GM03348 (cell line): ENCODE results near the gene PCSK5.

ENCODE experiments used
- DNase-seq: peaks from one replicate; pipeline ENCODE4 v3.0.0; 2012; ENCODE audit warnings: low spot score

Gene PCSK5

DNA sequence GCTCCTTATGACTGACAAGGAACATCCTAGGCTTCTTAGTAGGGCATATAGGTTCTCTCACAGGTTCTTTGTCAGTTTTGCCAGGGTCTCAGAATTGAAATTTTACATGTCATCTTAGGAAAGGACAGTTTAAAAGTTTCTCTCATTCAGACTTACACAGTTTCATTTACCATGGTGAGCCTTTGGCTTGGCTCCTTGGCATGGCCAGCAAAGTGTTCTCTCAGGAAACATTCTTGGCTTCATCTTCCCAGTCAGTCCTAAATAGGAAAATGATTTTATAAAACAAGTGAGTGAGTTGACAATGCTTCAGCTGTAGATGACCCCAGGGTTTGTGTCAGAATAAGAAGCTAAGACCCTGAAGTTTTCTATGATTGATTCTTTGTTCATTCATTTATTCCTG lies 191.6 kb downstream of the PCSK5 start:
- DNase-seq, result no peak

DNA sequence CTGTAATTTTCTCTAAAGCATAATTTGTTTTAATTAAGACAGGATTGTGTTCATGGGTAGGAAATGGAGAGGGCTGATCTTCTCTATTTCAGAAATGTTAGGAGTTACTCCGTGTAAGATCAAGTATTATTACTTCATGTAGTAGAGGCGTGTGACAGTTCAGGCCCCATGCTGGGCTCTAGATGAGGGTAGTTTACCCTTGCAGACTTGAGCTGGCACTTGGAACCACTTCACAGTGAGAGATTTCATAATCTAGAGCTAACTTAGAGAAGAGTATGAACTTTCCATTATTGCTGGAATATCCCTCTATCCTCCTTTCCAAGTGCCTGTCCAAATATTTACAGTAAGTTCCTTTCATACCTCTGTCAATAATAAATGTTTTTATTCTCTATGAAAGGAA lies 195.1 kb downstream of the PCSK5 start:
- no peak for DNase-seq

DNA sequence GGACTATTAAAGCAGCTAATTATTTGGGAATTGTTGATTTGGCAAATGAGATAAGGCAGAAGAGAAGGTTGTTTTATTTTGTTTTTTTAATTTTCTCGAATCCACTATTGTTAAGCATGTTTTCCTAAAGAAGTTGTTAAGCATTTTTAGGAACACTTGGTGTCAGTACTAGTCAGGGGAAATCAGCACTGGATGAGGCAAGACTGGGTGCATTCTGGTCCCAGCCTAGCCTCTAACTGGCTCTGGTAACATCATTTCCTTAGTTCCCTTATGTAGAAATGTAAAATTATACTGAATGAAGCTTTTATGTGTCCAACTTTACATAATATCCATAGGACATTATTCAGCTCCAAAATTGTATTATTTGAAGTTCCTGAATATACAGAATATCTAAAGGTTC lies 196.1 kb downstream of the PCSK5 start:
- no peak for DNase-seq

DNA sequence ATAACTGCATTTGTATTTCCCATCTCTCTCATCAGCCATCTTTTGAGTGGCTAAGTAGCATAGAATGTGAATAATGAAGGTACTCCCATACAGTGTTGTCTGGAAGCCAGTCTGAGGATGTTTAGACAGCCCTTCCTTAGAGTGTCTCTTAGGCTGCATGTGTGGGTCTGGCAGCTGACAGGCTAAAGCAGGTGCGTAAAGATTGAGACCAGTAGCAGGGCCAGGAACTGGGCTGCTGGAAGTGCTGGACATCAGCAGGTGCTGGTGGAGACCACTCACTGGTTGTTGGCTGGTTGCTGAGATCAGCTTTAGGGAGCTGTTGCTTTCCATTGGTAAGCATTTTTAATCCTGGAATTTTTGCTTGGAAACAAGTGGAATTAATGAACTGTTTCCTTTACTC lies 197.5 kb downstream of the PCSK5 start:
- DNase-seq, result no peak

DNA sequence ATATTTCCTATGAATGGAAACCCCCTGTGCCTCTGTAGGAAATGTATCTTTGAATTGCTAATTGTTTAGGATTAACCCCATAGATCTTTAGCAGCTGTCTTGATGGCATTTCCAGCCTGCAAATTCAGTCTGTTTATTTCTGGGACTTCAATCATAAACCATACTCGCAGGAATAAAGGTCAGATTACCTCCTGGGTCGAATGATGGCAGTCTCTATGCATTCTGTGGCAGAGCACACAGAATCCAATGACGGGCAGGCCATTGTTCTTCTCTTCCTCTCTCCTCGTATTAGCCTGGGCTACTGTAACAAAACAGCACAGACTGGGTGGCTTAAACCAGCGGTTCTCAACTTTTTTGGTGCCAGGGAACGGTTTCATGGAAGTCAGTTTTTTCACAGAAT lies 199.9 kb downstream of the PCSK5 start:
- DNase-seq, result no peak

DNA sequence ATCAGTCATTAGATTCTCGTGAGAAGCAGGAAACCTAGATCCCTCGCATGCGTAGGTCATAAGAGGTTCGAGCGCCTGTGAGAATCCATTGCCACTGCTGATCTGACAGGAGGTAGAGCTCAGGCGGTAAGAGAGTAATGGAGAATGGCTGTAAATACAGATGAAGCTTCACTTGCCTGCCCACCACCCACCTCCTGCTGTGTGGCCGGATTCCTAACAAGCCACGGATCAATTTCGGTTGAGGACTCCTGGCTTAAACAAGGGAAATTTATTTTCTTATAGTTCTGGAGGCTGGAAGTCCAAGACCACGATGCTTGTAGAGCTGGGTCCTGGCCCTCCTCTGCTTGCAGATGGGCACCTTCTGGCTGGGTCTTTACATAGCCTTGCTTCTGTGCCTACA lies 200.4 kb downstream of the PCSK5 start:
- no peak for DNase-seq

DNA sequence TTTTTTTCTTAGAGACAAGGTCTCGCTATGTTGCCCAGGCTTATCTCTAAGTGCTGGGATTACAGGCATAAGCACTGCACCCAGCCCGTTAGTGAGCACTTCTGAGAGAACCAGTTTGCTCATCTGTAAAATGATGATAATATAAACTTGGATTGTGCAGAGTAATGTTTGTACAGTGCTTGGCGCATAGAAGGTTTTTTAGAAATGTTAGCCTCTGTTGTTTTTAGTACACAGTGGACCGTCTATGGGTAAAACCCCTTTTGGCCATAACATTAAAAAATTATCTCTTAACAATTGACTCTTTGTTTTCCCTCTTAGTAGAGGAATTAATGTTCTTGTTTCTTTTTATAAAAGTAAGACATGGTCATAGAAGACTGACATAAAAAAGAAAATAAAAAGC lies 202.1 kb downstream of the PCSK5 start:
- DNase-seq, result no peak

DNA sequence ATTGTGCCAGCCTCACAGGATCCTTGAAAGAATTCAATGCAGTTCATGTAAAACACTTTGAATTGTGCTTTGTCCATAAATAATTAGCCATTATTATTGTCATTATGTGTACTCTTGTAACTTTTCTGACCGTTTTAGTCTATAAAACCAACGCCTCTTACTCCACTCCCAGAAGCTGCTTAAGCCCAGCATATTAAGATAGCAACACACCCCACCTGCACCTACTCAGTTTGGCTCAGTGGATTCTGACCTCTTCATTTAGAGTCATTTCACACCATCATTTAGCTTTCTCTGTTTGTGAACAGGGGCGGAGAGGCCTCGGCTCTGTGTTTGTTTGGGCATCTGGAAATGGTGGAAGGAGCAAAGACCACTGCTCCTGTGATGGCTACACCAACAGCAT lies 205.1 kb downstream of the PCSK5 start:
- no peak for DNase-seq

DNA sequence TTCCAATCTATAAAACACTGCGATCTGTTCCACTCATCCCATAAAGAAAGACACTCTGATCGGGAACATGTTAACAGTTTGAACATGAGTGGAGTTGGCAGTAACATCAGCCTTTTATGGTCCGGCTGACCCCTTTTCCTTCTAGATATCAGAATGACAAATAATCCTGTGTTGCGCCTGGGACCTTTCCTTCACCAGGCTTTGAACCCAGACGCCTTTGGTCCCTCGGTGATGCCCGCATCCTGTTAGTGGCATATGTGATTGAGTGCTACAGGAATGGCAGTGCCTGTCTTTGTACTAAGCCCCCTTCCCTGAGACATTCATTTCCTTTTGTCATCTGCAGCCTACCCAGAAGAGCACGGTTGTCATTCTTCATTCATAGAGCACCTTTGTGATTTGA lies 209.0 kb downstream of the PCSK5 start:
- no peak for DNase-seq

DNA sequence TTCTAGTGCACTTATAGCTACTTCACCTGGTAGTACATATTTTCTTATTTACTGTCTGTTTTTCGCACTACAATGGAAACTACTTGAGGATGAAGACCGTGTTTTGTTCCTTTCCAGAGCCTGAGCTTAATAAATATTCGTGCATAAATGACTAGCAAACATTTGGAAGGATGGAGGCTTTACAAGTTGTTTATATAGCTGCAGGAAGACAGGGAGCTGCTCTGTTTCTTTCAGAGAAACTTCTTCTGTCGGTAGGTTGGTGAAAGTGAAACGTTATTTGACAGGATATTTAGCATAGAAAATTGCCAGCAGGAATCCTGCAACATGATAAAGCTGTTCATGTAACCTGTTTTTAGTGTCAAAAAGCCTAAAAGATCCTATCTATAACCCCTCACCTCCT lies 210.6 kb downstream of the PCSK5 start:
- no peak for DNase-seq

DNA sequence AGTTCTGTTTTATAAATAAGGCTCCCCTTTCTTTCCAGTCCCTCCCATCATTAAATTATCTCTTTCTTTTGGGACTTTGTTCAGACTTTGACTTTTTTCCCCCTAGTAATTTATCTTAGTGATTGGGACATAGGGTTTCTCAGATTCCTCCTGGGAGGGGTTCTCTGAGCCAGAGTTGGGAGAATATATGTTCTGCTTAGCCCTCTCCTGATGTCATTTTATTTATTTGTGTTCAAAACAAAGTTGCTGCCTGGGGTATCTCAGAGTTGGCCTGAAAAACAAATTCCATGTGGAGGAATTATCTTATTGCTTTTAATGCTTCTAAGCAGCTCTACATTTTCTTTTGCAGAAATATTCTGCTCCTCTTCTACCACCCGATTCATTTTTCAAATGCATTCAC lies 211.0 kb downstream of the PCSK5 start:
- no peak for DNase-seq

DNA sequence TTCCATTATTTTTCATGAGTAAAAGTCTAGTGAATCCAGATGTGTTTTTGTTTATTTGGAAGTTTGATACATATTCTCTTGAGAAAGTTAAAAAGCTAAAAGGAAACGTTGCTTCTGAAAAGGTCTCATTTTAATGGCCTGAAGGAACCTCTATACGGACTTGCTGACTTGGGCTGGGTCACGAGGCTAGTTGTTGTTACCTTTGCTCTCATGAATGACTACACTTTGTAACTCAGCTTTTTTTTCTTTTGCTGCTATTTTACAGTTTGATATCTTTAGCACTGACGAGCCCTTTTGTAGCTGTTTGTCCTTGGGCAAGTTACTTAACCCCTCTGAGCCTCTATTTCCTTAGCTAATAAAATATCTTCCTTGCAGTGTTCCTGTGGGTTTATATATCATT lies 211.5 kb downstream of the PCSK5 start:
- no peak for DNase-seq

DNA sequence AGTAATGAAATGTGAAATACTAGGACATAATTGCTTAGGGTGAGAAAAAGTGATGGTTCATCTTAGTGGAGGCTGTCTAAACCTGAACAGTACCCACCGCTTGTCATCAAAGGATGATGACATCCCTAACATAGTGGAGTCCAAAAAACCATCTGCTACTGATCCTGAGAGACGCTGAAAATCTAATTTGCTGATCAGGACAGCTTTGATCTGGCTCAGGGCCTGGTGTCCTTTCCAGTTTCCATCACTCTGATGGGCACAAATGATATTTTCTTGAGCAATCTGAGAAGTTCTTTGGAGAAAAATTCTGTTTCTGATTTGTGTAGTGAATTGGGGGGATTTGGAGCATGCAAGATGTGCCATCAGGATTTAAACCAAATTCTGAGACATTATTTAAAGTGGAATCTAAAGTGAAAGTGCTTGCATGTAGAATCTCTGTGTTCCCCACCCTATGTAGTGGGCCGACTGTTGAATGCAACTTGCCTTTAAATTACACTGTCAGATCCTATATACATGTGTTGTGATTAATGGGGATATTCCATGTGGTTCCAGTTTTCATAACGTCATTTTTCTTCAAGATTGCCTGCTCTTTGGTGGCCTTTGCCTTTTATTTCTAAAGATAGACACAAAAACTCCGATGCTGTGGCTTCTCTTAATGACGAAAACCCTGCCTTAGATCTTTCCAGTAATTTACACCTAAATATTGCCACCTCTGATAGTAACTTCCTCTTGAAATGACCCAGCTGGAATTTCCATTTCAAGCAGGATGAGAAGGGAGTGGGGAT lies 213.2 kb downstream of the PCSK5 start:
- DNase-seq, result no peak

DNA sequence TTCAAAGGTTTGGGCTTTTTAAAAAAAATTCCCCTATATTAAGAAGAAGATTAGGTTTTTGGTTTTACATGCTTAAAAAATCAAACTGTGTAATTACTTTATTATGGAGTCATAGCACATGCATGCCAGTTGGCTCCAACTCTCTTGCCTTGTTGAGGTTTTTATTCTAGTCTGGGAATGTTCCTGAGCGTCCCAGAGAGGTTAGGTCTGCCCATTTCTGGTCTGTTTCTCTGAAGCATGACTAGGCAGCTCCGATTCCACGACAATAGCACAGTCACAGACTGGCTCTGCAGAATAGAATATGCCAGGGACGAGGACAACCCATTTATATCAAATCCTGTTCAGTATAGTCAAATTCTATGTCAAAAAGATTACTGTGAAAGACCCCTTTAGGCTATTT lies 217.0 kb downstream of the PCSK5 start:
- peak; percentile 21 for DNase-seq

DNA sequence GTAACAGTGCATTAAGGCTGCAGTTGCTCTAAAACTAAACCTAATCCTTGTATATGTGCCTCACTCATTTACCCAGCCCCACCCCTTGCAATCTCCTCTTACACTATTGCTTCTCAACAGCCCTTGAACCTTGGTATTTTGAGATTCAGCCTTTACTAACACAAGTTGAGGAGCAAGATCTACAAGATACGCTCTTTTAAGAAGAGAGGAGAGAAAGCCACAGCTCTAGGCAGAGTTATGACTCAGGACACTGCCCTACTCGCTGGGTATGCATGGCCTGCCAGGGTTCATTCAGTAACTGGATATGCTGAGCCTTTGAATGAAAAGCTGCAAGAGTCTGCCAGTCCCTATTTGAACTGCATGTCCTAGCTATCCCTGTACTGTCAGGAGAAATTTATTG lies 219.5 kb downstream of the PCSK5 start:
- no peak for DNase-seq

DNA sequence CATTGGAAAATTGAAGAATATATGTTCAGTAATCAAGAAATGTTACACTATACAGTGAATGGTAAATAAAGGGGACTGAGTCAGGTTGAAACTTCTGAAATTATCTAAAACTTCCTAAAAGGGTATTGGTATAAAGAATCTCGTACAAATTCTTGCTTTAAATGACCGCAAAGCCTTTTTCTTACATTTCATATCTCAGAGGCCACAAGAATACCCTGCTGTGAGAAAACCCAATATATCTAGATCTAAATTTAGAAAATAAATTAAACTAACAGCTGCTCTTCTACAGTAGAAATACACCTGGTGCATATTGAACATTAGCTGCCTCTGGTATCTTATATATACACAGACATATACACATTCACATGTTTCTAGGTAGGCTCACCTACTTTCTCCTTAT lies 221.7 kb downstream of the PCSK5 start:
- DNase-seq, result no peak

DNA sequence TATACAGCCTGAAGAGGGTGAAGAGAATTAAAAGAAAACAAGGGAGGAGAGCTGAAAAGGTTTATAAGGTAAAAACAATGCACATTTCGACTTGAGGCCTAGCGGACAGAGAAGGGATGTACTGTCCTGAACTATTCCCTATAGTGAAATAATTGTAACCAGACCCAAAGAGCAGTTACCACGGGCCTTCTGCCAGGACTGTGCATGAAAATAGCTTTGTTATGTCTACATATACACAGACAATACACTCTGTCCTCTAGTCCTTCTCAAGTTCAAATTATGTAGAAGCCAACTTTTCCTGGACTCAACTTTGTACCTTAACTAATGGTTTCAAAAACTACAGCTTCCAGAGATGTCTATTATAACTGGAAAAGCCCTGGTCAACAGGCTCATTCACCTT lies 223.7 kb downstream of the PCSK5 start:
- no peak for DNase-seq

DNA sequence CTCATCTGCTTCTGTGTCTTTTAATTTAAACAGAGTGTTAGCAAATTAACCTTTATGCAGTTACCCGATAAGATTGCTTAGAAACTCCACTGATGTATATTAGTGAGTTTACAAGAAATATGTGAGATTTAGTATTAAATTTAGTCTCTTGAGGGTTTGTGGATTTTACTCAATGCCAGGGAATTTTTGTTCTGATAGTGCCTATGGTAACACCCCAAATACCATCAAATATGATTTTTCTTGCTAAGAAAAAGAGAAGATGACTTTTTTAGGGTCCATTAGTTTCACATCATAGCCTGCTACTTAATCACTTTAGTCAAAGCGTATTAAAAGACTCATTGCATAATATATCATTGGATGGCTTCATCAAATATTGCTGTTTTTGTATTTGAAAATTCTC lies 224.9 kb downstream of the PCSK5 start:
- no peak for DNase-seq

DNA sequence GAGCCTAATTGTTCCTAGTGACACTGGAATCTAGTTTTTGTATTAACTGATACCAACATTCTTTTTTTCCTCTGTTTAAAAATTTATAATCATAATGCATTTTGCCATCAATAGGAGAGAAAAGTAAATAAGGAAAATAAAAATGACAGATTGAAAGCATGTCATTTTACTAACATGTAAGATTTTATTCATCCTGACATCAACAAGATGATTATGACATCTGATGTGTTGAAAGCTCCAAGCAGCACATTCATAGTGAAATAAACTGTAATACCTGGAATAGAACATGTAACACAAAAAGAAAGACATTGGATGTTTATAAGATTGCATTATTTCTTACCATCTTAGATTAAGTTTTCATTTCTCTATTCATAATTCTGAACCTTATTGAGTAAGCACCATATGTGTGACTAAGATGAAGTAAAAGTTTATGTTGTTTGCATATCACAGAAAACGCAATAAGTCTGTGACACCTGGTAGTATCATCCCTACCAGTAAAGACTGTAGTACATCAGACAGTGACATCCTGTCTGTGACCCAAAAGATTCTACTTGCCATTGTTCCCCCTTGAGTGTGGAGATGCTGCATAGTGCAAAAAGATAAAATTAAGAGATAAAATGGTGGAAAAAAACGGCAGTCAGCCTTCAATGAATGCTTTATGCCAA lies 225.6 kb downstream of the PCSK5 start:
- DNase-seq, result no peak

DNA sequence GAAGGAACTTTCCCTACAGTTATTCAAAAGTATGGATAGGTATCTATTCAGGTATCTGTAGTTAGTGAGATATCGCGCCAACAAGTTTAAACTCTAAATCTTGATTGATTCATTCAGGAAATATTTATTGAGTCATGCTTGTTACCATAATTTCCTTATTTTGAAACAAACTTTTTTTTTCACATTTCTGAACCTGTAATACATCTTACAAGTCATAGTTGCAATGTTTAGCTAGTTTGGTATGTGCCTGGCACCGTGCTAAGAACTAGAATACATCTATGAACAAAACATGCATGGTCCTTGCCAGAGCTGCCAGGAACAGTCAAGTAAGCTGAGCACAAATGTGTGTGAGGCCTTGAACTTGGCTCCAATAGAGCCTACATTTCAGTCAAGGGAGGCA lies 226.4 kb downstream of the PCSK5 start:
- no peak for DNase-seq

DNA sequence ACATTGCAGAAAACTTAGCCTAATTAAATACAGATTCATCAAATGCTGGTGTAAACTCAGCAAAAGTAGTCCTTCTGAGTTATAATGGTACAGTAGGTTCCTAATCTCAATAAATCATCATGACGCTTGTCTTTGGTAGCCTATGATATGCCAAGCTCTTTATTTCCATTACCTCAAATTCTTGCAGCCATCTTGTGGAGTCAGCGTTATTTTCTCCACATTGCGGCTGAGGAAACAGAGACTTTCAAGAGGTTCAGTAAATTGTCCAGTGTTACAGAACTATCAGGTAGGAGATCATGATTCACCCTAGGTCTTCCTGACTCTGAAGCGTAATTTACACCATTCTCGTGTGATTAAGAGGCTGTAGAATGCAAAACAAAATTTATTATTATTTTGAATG lies 237.2 kb downstream of the PCSK5 start:
- DNase-seq, result no peak

DNA sequence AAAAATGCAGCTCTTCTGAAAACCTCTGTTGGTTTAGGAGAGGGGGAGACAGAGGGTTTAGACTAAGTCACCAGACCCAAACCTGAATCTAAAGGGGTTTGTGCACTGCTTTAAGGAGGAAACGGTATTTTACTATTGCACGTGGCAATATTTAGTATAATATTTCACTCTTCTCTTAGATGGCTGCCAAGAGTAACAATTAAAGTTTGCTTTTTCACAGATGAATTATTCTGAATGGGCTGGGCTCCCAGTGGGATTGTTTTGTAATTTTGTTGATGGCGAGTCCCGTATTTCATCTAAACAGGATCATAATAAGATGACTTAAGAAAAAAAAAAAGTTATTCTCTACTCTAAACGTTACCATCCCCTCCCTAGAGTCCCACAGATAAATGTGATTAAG lies 245.4 kb downstream of the PCSK5 start:
- no peak for DNase-seq

DNA sequence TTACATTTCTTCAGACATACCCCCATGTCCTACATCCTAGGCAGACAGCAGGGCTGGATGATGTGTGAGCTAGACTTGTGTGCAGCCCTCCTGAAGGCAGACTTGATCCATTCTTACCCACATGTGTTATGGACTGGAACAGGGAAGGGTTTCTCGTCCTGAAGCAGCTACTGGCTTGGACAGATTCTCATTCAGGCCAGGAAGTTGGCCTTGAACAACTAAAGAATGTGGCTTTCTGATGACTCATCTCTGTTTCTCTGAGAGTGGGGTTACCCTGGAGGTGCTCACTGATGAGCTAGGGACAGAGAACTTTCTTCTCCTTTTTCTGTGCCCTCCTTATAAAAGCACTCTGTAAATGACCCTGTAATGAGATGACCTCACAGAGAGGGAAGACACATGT lies 246.5 kb downstream of the PCSK5 start:
- DNase-seq, result peak; percentile 26

DNA sequence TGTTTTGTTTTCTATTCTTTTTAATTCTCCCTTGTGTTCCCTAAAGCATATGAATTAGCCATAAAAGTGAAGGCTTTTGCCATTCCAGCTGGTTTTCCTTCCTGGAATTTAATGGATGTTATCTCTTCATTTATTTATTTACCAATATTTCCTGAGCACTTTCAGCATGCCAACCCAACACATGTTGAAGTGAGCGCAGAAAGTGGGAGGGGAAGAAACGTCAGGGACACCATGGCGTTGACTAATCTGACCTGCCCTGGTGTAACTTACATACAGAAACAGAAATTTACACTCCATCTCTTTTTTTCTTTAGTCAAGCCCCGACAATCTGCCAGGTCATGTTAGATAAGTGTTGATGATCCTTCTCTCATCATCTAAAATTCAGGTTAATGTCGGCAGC lies 247.5 kb downstream of the PCSK5 start:
- DNase-seq, result no peak
